ENCODE measurements around the gene SLC8B1. TPM values are rescaled to one million over a fixed set of nuclear protein-coding genes. Genes with fewer than 3 reads are reported as not detected.
A peak's percentile ranks its signal among the peaks of the same experiment; 100 is the strongest.

The SLC8B1 gene
- total RNA-seq, 2 donors from 2014 or later = 14.0 to 15.2 TPM

DNA sequence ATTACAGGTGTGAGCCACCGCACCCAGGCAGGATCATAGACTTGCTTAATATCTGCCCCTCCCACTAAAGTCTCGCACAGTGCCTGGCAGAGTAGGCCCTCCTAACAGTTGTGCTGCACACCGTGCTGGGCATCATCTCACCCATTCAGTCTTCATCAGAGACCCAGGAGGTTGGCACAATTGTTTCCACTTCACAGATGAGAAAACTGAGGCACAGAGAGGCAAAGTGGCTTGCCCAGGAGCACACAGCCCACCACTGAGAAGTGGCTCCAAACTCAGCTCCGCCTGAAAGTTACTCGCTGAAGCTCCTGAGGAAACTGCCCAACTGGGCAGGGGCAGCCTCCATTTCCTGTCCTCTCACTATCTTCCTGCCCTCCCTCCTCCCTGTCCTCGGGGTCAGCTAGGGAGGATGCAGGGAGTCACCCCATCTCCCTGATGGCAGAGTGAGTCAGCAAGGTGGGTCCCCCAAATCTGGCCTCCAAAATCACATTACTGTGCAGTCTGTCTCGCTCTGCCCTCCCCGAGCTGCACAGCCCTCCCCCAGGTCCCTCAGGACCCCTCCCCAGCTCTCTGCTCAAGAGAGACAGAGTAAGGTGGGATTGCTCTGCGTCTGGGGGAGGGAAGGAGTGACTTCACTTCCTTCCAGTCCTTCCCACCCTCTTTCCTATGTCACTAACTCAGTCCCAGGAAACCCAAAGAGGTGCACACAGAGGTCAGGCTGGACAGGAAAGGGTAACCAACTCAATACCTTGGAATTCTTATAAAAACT, 5.7 kb downstream of the SLC8B1 start:
- ATAC-seq = no peak
- intact Hi-C loops (cut with DNase I) = no loop called here
- DNase-seq = no peak

- DNase-seq (no peak), ATAC-seq (no peak)
- intact Hi-C loops (cut with DNase I) = no loop called here
Observed at GRCh38 chr12:113328368-113328889, 6.5 kb downstream of the SLC8B1 start.

DNA sequence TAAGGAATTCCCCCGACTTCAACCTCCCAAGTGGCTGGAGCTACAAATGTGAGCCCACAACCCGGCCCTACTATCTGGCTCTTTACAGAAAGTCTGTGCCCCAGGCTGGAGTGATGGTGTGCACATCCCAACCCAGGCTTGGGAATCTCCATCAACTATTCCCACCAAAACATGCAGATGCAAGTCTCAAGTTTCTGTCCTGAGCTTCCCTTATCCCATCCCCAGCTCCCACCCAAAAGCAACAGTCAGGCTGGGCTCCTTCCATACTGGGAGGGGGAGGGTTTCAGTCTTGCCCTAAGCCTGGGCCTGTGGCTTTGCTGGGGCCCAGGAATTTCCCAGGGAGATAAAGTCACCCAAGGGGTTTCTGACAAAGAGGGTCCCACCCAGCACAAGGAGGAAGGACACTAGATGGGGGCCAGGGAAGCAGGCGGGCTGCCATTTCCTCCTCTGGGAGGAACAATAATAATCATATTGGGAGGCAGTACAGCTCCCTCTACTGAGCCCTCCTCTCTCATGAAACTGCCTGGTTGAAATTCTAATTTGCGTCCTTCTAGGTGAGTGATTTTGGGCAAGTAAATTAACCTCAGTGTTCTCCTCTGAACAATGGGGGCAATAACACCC, 8.0 kb downstream of the SLC8B1 start:
- ATAC-seq (peak; percentile 24), DNase-seq (no peak)
- intact Hi-C loops (cut with DNase I) = no loop called here

DNA sequence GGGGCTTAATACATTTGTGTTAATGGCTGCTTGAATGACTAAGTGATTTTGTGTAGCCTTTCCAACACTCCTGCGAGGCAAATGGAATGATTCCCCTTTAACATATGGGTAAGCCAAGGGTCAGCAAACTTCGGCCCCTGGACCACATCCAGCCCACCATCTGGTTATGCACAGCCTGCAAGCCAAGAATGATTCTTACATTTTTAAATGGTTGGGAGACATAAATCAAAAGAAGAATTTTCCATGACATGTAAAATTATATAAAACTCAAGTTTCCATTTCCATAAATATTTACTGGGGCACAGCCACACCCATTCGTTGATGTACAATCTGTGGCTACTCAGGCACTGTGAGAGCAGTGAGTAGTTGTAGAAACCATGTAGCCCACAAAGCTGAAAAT, 9.0 kb downstream of the SLC8B1 start:
- ATAC-seq = peak; percentile 39 to 52
- intact Hi-C loops (cut with DNase I) = no loop called here
- DNase-seq = no peak

DNA sequence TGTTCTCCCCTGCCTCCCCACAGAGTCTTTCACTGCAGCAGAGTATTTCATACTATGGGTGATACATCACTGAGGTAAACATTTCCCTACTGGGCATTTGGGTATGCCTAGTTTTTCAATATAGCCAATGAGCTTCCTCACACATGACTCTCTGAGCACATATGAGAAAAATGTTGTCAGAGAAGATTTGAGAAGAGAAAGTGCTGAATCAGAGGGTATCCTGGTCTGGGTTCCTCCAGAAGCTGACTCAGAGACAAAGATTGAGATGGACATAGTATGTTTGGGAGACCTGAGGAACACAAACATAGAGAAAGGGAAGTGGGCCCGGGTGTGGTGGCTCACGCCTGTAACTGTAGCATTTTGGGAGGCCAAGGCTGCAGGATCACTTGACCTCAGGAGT, 12.6 kb downstream of the SLC8B1 start:
- DNase-seq (no peak), ATAC-seq (peak in 1 of 2 donors; percentile 21)
- intact Hi-C loops (cut with DNase I) = no loop called here

- ATAC-seq = no peak
- DNase-seq = no peak
- intact Hi-C loops (cut with DNase I) = no loop called here
Observed at GRCh38 chr12:113320401-113320800, 14.5 kb downstream of the SLC8B1 start.

- intact Hi-C loops (cut with DNase I) = loop anchor here in 1 of 2 donors (10.0 kb wide), 1 partner anchor 106 kb away; the partner anchor contains the start of gene SDSL
- DNase-seq (no peak), ATAC-seq (no peak)
Observed at GRCh38 chr12:113318900-113319628, 15.8 kb downstream of the SLC8B1 start.

DNA sequence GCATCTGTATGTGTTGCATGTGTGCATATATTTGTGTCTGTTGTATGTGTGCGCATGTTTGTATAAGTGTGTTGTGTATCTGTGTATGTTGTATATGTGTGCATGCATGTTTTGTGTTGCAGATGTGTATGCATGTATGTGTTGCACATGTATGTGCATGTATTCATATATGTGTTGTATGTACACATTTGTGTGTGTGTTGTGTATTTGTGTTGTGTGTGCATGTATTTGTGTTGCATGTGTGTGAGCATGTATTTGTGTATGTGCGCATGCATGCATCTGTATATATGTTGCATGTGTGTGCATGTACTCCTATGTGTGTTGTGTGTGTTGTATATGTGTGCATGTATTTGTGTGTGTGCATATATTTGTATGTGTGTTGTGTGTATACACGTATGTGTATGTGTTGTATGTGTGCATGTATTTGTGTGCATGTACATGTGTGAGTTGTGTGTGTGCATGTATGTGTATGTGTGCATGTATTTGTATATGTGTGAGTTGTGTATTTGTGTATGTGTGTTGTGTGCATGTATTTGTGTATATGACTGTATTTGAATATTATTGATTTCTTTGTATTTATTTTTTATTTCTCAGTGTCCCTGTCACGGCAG, 16.8 kb downstream of the SLC8B1 start:
- intact Hi-C loops (cut with DNase I) = loop anchor here in 1 of 2 donors (10.0 kb wide), 1 partner anchor 107 kb away; the partner anchor contains the start of gene SDSL
- DNase-seq (no peak), ATAC-seq (no peak)

- ATAC-seq (no peak), DNase-seq (no peak)
- intact Hi-C loops (cut with DNase I) = loop anchor here in 1 of 2 donors (10.0 kb wide), 1 partner anchor 108 kb away; the partner anchor contains the start of gene SDSL
Observed at GRCh38 chr12:113317122-113317521, 17.8 kb downstream of the SLC8B1 start.

- no peak for DNase-seq
- no peak for ATAC-seq
- intact Hi-C loops (cut with DNase I) = loop anchor here in 1 of 2 donors (10.0 kb wide), 1 partner anchor 109 kb away; the partner anchor contains the start of gene SDSL
Observed at GRCh38 chr12:113316155-113316554, 18.8 kb downstream of the SLC8B1 start.

- peak in 1 of 2 donors; percentile 46 for ATAC-seq
- no peak for DNase-seq
- intact Hi-C loops (cut with DNase I) = loop anchor here in 1 of 2 donors (10.0 kb wide), 1 partner anchor 109 kb away; the partner anchor contains the start of gene SDSL
Observed at GRCh38 chr12:113315358-113315757, 19.6 kb downstream of the SLC8B1 start.

- DNase-seq (no peak), ATAC-seq (peak in 1 of 2 donors; percentile 43)
- intact Hi-C loops (cut with DNase I) = loop anchor here (5.0 to 10.0 kb wide), 2 partner anchors 111 to 113 kb away; partner anchors contain the start of gene SDSL (in 1 of the 2)
Observed at GRCh38 chr12:113314121-113314529, 20.8 kb downstream of the SLC8B1 start.

DNA sequence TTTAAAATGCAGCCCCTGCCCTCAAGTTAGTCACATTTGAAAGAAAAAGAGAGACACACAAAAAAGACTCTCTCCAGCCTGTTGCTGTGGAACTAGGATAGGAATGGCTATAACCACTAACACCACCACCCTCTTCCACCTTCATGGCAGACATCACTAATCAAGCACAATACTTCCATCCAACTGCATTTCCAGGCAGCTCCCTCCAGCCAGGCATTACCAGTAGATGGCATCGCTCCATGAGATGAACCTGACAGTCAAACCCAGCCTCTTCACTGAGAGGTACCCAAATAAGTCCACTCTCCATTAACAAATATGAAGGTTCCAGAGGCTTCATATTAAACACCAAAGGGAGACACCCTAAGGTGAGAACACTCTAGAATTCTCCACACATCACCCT, 24.4 kb downstream of the SLC8B1 start:
- intact Hi-C loops (cut with DNase I) = loop anchor here (5.0 to 10.0 kb wide), 2 partner anchors 114 to 117 kb away; partner anchors contain the start of gene SDSL (in 1 of the 2)

GRCh38 chr12:113306382-113306781, 28.5 kb downstream of the SLC8B1 start:
- ATAC-seq (no peak), DNase-seq (no peak)
- intact Hi-C loops (cut with DNase I) = no loop called here

More for the DNA sequence above, 24.4 kb downstream of the SLC8B1 start:
- ATAC-seq = no peak
- no peak for DNase-seq

- intact Hi-C loops (cut with DNase I) = no loop called here
- ATAC-seq (no peak), DNase-seq (peak; percentile 6)
Observed at GRCh38 chr12:113305281-113305856, 29.5 kb downstream of the SLC8B1 start.

GRCh38 chr12:113302886-113303640, 31.8 kb downstream of the SLC8B1 start:
- ATAC-seq (no peak), DNase-seq (no peak)
- intact Hi-C loops (cut with DNase I) = no loop called here

GRCh38 chr12:113302466-113302865, 32.4 kb downstream of the SLC8B1 start:
- intact Hi-C loops (cut with DNase I) = no loop called here
- ATAC-seq = no peak
- no peak for DNase-seq

DNA sequence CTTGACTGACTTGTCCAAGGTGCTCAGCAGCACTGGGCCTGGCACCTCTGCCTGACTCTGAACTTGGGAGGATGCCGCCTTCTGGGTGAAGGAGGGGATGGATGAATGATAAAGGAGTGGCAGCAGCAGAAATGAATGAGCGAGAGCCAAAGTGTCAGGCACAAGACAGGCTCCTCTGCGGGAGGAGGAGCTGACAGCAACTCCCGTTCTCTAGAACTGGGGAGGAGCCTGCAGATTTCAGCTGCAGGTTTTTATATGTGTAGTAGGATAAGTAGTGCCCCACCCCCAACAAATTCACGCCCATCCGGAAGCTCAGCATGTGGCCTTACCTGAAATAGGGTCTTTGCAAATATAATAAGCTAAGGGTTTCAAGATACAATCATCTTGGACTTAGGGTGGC, 33.1 kb downstream of the SLC8B1 start:
- intact Hi-C loops (cut with DNase I) = no loop called here
- ATAC-seq (no peak), DNase-seq (peak; percentile 10)
